IMR-90 (cell line): ENCODE data around the gene GABBR1. TPM values are rescaled to one million over a fixed set of nuclear protein-coding genes. Genes with fewer than 3 reads are reported as not detected.

Source experiments
- ATAC-seq: fragments of 200-7000 bp; cut with Tn5 transposase; 2 replicates; pipeline ENCODE4 v1.9.1; 2020; ENCODE audit warnings: low read depth, mild to moderate bottlenecking, moderate library complexity
- BruUV-seq: library from RNA; stranded (reverse); fragments of 400-500 nt; replicated peaks from 2 replicates; lab custom pipeline; 2021; lab: Mats Ljungman, UMichigan
- CTCF ChIA-PET: fragments of 300-600 bp; formaldehyde crosslinking; extraction: SDS; loops from one replicate; lab custom pipeline; 2021; ENCODE audit warnings: antibody characterized with exemption; lab: Yijun Ruan, JAX
- POLR2A ChIA-PET: fragments of 300-600 bp; sonication (Branson Sonifier 250); formaldehyde crosslinking; loops from one replicate; lab custom pipeline; 2022; ENCODE audit warnings: antibody characterized with exemption; ENCODE audit not compliant: unreplicated experiment; lab: Charles Lee
- DNase-seq: peaks from one replicate; pipeline ENCODE4 v3.0.0; 2013
- H2AFZ ChIP-seq: replicated peaks from 2 replicates; pipeline ENCODE3; 2013; ENCODE audit warnings: low read length, mild to moderate bottlenecking; ENCODE audit not compliant: poor library complexity
- H2AK5ac ChIP-seq: 2 replicates; pipeline ENCODE4 v1.6.1; 2013; ENCODE audit warnings: low read depth, low read length, inconsistent platforms
- H2AK9ac ChIP-seq: replicated peaks from 2 replicates; pipeline ENCODE3; 2013; ENCODE audit warnings: mild to moderate bottlenecking, low read depth, low read length, moderate library complexity; ENCODE audit not compliant: poor library complexity
- H2BK120ac ChIP-seq: 2 replicates; pipeline ENCODE4 v1.6.1; 2013; ENCODE audit warnings: low read depth, low read length, inconsistent platforms
- H2BK15ac ChIP-seq: 3 replicates; pipeline ENCODE4 v1.6.1; 2013; ENCODE audit warnings: low read depth, low read length, inconsistent platforms
- H2BK20ac ChIP-seq: 2 replicates; pipeline ENCODE4 v1.6.1; 2013; ENCODE audit warnings: low read depth, mild to moderate bottlenecking, inconsistent platforms, low read length, moderate library complexity
- H2BK5ac ChIP-seq: 2 replicates; pipeline ENCODE4 v1.6.1; 2013; ENCODE audit warnings: mild to moderate bottlenecking, low read depth, low read length, inconsistent platforms; ENCODE audit not compliant: poor library complexity, severe bottlenecking
- H3K14ac ChIP-seq: replicated peaks from 2 replicates; pipeline ENCODE4 v1.6.1; 2013; ENCODE audit warnings: low read depth, low read length, inconsistent platforms
- H3K18ac ChIP-seq: 2 replicates; pipeline ENCODE4 v1.6.1; 2013; ENCODE audit warnings: low read depth, low read length, control low read depth
- H3K23ac ChIP-seq: 2 replicates; pipeline ENCODE4 v1.6.1; 2013; ENCODE audit warnings: low read depth, low read length, inconsistent platforms
- H3K27ac ChIP-seq: 2 replicates; pipeline ENCODE4 v1.5.1; 2013; ENCODE audit warnings: mild to moderate bottlenecking, control low read depth, low read length; ENCODE audit not compliant: insufficient read depth
- H3K27me3 ChIP-seq: 2 replicates; pipeline ENCODE4 v1.6.1; 2013; ENCODE audit warnings: low read length; ENCODE audit not compliant: control insufficient read depth, insufficient read depth
- H3K36me3 ChIP-seq: 2 replicates; pipeline ENCODE4 v1.6.1; 2013; ENCODE audit warnings: low read length, mixed read lengths; ENCODE audit not compliant: control insufficient read depth, insufficient read depth
- H3K4ac ChIP-seq: 2 replicates; pipeline ENCODE4 v1.6.1; 2013; ENCODE audit warnings: low read depth, low read length, inconsistent platforms
- H3K4me1 ChIP-seq: 2 replicates; pipeline ENCODE4 v1.6.1; 2013; ENCODE audit warnings: low read length, mixed read lengths; ENCODE audit not compliant: control insufficient read depth, insufficient read depth
- H3K4me2 ChIP-seq: 2 replicates; pipeline ENCODE4 v1.6.1; 2013; ENCODE audit warnings: low read depth, mild to moderate bottlenecking, control low read depth, low read length, moderate library complexity
- H3K4me3 ChIP-seq: 2 replicates; pipeline ENCODE4 v1.5.1; 2013; ENCODE audit warnings: low read depth, mild to moderate bottlenecking, control low read depth, low read length, moderate library complexity; ENCODE audit not compliant: insufficient read depth
- H3K56ac ChIP-seq: 2 replicates; pipeline ENCODE4 v1.6.1; 2013; ENCODE audit warnings: low read length, inconsistent platforms; ENCODE audit not compliant: insufficient read depth; ENCODE audit errors: extremely low read depth
- H3K79me1 ChIP-seq, 2 experiments: 2 replicates each; pipeline ENCODE4 v1.6.1; 2013; ENCODE audit warnings: low read length in 2 of 2, inconsistent platforms in 1 of 2, low read depth in 1 of 2
- H3K9ac ChIP-seq: 2 replicates; pipeline ENCODE4 v1.6.1; 2013; ENCODE audit warnings: low read depth, low read length, control low read depth
- H3K9me1 ChIP-seq: 2 replicates; pipeline ENCODE4 v1.6.1; 2013; ENCODE audit warnings: low read length, inconsistent platforms; ENCODE audit not compliant: insufficient read depth
- H3K9me3 ChIP-seq: 2 replicates; pipeline ENCODE4 v1.6.1; 2013; ENCODE audit warnings: low read length; ENCODE audit not compliant: control insufficient read depth, insufficient read depth
- H4K20me1 ChIP-seq: 2 replicates; pipeline ENCODE4 v1.6.1; 2013; ENCODE audit warnings: low read length, inconsistent platforms; ENCODE audit not compliant: insufficient read depth
- H4K5ac ChIP-seq: 2 replicates; pipeline ENCODE4 v1.6.1; 2013; ENCODE audit warnings: mild to moderate bottlenecking, low read depth, low read length, control low read depth
- H4K8ac ChIP-seq, 2 experiments: 2 replicates each; pipeline ENCODE4 v1.6.1; 2013; ENCODE audit warnings: low read depth in 2 of 2, low read length in 2 of 2, control low read depth in 1 of 2, inconsistent platforms in 1 of 2
- H4K91ac ChIP-seq: 2 replicates; pipeline ENCODE4 v1.6.1; 2013; ENCODE audit warnings: low read depth, low read length, inconsistent platforms; ENCODE audit not compliant: insufficient read depth
- BHLHE40 ChIP-seq: fragments of 150-350 bp; IDR thresholded peaks from 2 replicates; pipeline ENCODE4 v1.6.1; 2016; ENCODE audit warnings: mild to moderate bottlenecking, low read depth, low read length
- CEBPB ChIP-seq: IDR thresholded peaks from 2 replicates; pipeline ENCODE4 v1.6.1; 2012; ENCODE audit warnings: low read depth, low read length, improper control_type of control experiment
- CHD1 ChIP-seq: IDR thresholded peaks from 2 replicates; pipeline ENCODE4 v1.6.1; 2012; ENCODE audit warnings: low read depth, low read length, improper control_type of control experiment
- FOS ChIP-seq: fragments of 150-350 bp; IDR thresholded peaks from 2 replicates; pipeline ENCODE4 v1.6.1; 2016; ENCODE audit warnings: low read depth, low read length
- MXI1 ChIP-seq: IDR thresholded peaks from 2 replicates; pipeline ENCODE4 v1.6.1; 2012; ENCODE audit warnings: low read depth, mild to moderate bottlenecking, low read length, moderate library complexity, borderline replicate concordance
- SMC3 ChIP-seq: fragments of 150-350 bp; IDR thresholded peaks from 2 replicates; pipeline ENCODE4 v1.6.1; 2016; ENCODE audit warnings: low read depth, mild to moderate bottlenecking, antibody characterized with exemption, low read length, moderate library complexity
- USF2 ChIP-seq: fragments of 150-350 bp; IDR thresholded peaks from 2 replicates; pipeline ENCODE4 v1.6.1; 2017; ENCODE audit warnings: mild to moderate bottlenecking, antibody characterized with exemption, low read length, low read depth
- WGBS, 2 experiments: methylation state at CpG; one replicate each; pipeline versions ENCODE4 v1.1.5 to v1.1.7; 2013; ENCODE audit warnings: missing lambda C conversion rate in 2 of 2; ENCODE audit not compliant: insufficient read length in 1 of 2; ENCODE audit errors: extremely low coverage in 2 of 2; 5-methylcytosine and 5-hydroxymethylcytosine counted together
- dilution Hi-C: fragments of 300-500 bp; cut with HindIII; formaldehyde crosslinking; loops from one replicate; pipeline ENCODE4 v1.14.3; 2018; ENCODE audit warnings: low sequenced_read_pairs; ENCODE audit not compliant: unreplicated experiment
- in situ Hi-C: fragments of 300-500 bp; cut with MboI; formaldehyde crosslinking; loops from 3 replicates; pipeline ENCODE4 v1.14.3; 2019; ENCODE audit warnings: low sequenced_read_pairs, inconsistent platforms, mixed read lengths
- intact Hi-C: fragments of 100-400 bp; cut with micrococcal nuclease; formaldehyde crosslinking; loops from 2 replicates; pipeline ENCODE4 v1.10.0; 2022
- polyA plus RNA-seq, 3 experiments: library from polyadenylated mRNA; depleted of rRNA; stranded (reverse); fragments of >200 nt; gene quantifications; 2 replicates each; pipeline ENCODE4 v1.2.3, GENCODE V29; 2012; ENCODE audit warnings: low replicate concordance in 1 of 3
- total RNA-seq: library from RNA; depleted of rRNA; stranded (reverse); fragments of >200 nt; gene quantifications from 2 replicates; pipeline ENCODE4 v1.2.3, GENCODE V29; 2012

The GABBR1 gene
- total and polyA plus RNA-seq, 2 of the 4 experiments (the other 2 are of a cell fraction) = 5.9 to 31.5 TPM

GRCh38 chr6:29577544-29577943, 55.4 kb downstream of the GABBR1 start:
- ChIA-PET CTCF (no interaction called here), POLR2A (no interaction called here)
- TF ChIP-seq MXI1 = no peak
- no peak for TF ChIP-seq FOS
- no peak for TF ChIP-seq CHD1
- TF ChIP-seq CEBPB = no peak
- TF ChIP-seq SMC3 = no peak
- no peak for TF ChIP-seq BHLHE40
- no peak for TF ChIP-seq USF2
- no peak overlapping the region for H4K8ac ChIP-seq
- no TSS peak for BruUV-seq
- H3K79me1 ChIP-seq = no peaks in the 10 kb centered on the region
- H4K20me1 ChIP-seq = no peaks in the 10 kb centered on the region
- H2BK5ac ChIP-seq = no peak overlapping the region
- no peak overlapping the region for H2AK5ac ChIP-seq
- H3K56ac ChIP-seq = no peak overlapping the region
- in situ Hi-C loops (no loop called here), intact Hi-C loops (no loop called here), dilution Hi-C loops (no loop called here)
- DNase-seq (peak; percentile 10), ATAC-seq (no peak)
- no peak overlapping the region for H2AFZ ChIP-seq
- no peak overlapping the region for H3K18ac ChIP-seq
- no peak overlapping the region for H2BK120ac ChIP-seq
- H2BK15ac ChIP-seq = no peak overlapping the region
- H3K4me2 ChIP-seq = no peak overlapping the region
- H3K4me1 ChIP-seq = no peaks in the 10 kb centered on the region
- no peak overlapping the region for H2BK20ac ChIP-seq
- H2AK9ac ChIP-seq = no peak overlapping the region
- H3K36me3 ChIP-seq = no peaks in the 10 kb centered on the region
- H3K9me1 ChIP-seq = no peaks in the 10 kb centered on the region
- H4K91ac ChIP-seq = no peak overlapping the region
- no peak overlapping the region for H3K9ac ChIP-seq
- no peak overlapping the region for H3K4me3 ChIP-seq
- H3K14ac ChIP-seq = no peak overlapping the region
- H3K27ac ChIP-seq = no peak overlapping the region
- H3K27me3 ChIP-seq = no peaks in the 10 kb centered on the region
- H3K9me3 ChIP-seq = no peaks in the 10 kb centered on the region
- no CpG with 5 or more reads among the region's 7 CpGs for WGBS, 2 experiments
- H3K23ac ChIP-seq = no peak overlapping the region
- H3K4ac ChIP-seq = no peak overlapping the region
- no peak overlapping the region for H4K5ac ChIP-seq
